OCI-LY1 (cell line): ENCODE data around the gene PDE4C.

Experiments used
- CTCF ChIP-seq: fragments of 200-600 bp; sonication (generic), shearing (Covaris generic); IDR thresholded peaks from 2 replicates; pipeline ENCODE4 v1.5.1; 2017; ENCODE audit warnings: mild to moderate bottlenecking, antibody characterized with exemption, low read length, moderate library complexity, mixed read lengths
- EZH2 ChIP-seq: fragments of 200-600 bp; sonication (generic), shearing (Covaris generic); IDR thresholded peaks from 2 replicates; pipeline ENCODE4 v1.8.0; 2017; ENCODE audit warnings: borderline replicate concordance, mixed run types, mild to moderate bottlenecking, antibody characterized with exemption, low read length, moderate library complexity, mixed read lengths

DNA sequence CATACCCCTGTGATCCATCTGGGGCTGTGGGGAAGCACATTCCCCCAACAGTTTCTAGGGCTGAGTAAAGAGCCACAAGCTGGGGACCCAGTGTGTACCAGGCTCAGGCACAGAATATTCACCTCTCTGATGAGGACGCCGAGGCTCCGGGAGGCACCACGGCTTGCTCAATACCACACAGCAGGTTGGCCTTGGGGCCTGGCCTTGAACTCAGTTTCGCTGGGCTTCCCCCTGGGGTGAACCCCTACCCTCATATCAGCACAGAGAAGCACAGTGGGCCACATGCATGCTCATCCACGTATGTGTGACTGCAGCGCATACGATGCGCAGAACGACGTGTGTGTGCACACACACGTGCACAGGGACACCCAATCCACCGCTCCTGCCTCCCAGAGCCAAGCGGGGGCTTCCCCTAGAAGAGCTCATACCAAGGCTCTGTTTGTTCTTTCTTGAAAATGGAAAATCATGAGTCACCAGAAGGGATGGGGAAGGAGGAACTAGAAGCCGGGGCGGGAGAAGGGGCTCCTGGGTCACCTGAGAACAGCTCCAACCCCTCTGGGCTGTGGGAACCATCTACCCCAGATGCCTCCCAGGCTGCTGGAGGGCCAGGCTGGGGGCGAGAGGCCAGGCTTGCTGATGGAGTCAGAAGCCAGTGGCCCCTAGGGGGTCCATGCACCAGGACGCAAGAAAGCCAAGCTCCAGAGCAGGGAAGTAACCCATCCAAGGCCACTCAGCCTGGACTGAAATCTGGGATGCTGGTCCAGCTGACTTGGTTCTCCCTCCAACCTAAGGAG is 4.9 kb upstream of the PDE4C start:
- no peak for TF ChIP-seq CTCF
- no peak for TF ChIP-seq EZH2
